ENCODE measurements around the gene RGPD6.
"Not testable (repeated sequence)": the region's sequence is repeated elsewhere in the genome, so short reads cannot be mapped to it uniquely, and the experiment has no call there.

RGPD6 gene

DNA sequence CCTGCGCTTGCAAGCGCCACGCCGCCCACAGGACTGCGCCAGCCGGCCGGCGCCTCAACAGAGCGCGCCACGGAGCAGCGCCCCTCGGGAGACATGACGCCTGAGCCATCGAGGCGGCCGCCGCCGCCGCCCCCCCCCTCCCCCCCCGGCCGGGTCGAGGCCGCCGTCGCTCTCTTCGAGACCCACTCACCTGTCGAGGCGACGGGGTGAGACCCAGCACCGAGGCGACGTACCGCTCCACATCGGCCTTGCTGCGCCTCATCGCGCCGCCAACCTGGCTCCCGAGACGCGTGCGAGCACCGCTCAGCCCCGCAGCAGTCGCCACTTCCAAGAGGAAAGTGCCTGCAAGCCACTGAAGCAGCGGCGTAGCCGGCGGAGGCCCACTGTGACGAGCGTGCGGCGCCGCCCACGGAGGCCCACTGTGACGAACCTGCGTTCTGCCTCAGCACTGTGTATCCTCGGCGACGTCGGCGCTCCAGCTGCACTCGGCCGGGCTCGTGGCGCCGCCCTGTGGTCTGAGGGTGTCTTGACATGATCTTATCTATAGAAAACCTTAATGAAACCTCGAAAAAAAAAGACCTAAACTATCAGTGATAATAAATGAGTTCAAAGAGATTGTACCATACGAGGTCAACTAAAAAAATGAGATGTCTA is at the start of gene RGPD6:
TSS of gene RGPD6 (minus strand) at position 460 of the 654 bp plus-strand sequence. CDS start at position 262, 198 bp downstream.
- not testable (repeated sequence) for DNase-seq

- not testable (repeated sequence) for DNase-seq
Observed at GRCh38 chr2:110619326-110619939, 42.4 kb upstream of the RGPD6 start.

GRCh38 chr2:110613927-110614326 is 36.9 kb upstream of the RGPD6 start:
- DNase-seq: not testable (repeated sequence)

GRCh38 chr2:110610613-110611250 is 33.7 kb upstream of the RGPD6 start:
- DNase-seq: not testable (repeated sequence)

GRCh38 chr2:110609843-110610612 is 33.0 kb upstream of the RGPD6 start:
- DNase-seq: not testable (repeated sequence)

GRCh38 chr2:110608788-110609502 is 31.9 kb upstream of the RGPD6 start:
- DNase-seq: not testable (repeated sequence)

DNA sequence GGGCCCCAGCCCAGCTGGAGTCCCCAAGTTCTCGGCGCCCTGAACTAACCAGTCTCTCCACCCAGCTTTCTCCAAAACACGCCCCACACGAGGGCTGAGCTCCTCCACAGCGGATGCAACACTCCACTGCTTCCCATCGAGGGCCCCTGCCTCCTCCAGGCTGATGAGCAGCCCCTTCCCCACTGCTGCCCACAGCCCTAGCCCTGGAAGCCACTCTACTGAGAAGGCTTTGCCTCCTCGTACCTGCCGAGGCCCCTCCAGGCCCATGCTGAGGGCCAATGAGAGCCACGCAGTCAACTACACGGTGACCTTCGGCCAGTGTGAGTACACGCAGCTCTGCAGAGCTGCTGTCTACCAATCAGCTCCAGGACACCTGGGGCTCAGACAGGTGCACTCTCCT is 28.0 kb upstream of the RGPD6 start:
- not testable (repeated sequence) for DNase-seq

DNA sequence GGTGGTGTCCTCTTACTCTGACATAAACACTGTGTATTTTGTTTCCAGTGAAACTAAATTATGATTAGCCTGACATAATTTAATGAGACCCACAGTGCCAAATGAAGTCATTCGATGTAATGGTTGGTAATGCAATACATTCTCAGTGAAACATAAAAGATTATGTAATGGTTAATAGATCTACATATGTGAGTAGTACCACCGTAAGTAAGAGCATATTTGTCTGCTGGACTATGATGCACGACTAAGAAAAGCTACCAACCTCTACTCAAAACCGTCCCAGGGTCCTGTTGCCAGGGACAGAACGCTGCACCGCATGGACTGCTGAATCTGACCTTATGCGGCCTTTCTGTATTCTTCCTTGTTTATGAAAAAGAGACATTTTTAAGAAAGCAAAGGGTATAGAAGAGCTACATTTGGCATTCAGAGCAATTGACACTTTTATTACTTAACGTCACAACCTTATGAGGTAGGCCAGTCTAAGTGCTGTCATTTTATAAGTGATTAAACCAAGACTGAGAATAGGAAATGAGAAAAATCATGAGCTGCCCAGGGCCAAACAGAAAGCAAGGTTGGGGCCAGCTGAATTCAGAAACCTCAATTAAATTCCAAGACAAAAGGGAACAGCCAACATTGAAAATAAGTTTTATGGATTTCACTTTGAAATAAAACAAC is 27.0 kb upstream of the RGPD6 start:
- not testable (repeated sequence) for DNase-seq

DNA sequence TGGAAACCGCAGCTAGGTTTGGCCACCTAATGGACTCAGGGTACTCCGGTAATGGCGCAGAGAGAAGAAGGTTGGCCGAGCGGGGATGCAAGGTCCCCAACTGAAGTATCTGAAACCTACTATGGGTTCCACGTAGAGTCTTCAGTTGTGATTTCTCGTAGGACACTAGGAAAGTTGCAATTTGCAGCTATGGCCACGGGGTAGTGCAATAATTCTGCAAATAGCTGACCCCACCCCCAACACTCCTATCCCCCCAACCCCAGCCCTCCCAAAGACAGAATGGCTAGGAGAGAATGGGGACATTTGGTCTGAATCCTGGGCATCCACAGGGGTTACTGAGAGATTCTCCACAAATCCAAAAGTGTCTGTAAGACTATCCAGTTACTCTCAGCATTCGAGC is 25.1 kb upstream of the RGPD6 start:
- not testable (repeated sequence) for DNase-seq

DNA sequence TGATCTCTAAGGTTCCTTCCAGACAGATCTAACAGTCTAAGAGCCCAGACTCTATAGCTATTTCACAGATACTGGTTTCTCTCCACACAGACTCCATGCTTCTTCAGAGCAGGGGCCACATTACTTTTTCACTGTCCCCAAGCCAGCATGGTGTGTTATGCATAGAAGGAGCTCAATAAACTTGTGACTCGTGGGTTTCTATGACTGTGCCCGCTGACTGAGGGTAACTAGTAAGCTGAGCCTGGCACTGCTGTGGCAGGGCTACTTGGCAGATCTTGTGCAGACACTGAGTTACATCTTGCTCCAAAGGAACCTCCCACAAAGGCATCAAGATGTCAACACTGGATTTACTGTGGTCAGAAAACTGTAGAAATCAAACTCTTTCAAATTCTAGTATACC is 15.0 kb upstream of the RGPD6 start:
- not testable (repeated sequence) for DNase-seq

DNA sequence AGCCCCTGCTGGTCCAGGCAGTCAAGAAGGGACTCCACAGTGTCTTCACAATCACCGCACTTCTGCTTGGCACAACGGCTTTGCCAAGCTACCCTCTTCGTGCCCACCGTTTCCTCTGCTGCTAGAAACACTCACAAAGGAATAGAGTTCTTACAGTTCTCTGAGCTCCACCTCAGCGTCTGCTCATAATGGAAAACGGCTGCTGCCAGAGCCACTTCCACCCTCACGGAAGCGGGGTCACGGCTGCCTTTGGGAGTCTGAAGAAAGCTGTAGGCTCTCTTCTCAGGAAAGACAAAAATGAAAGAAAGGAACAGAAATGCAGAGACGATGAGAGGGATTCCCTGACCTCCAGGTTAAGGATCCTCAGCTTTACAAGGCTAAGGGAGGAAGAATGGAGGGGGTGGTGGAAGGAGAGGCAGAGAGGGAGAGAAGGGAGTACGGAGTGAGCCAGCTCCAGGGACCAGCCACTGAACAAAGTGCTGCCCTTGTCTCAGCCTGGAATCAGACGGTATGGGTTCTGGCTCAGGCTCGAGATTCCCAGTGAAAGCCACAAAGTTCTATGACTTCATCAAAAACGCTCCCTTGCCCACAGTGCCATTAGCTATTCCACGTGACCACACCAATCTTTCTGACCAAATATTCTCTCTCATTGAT is 12.8 kb upstream of the RGPD6 start:
- not testable (repeated sequence) for DNase-seq

- not testable (repeated sequence) for DNase-seq
Observed at GRCh38 chr2:110588520-110588919, 11.5 kb upstream of the RGPD6 start.

DNA sequence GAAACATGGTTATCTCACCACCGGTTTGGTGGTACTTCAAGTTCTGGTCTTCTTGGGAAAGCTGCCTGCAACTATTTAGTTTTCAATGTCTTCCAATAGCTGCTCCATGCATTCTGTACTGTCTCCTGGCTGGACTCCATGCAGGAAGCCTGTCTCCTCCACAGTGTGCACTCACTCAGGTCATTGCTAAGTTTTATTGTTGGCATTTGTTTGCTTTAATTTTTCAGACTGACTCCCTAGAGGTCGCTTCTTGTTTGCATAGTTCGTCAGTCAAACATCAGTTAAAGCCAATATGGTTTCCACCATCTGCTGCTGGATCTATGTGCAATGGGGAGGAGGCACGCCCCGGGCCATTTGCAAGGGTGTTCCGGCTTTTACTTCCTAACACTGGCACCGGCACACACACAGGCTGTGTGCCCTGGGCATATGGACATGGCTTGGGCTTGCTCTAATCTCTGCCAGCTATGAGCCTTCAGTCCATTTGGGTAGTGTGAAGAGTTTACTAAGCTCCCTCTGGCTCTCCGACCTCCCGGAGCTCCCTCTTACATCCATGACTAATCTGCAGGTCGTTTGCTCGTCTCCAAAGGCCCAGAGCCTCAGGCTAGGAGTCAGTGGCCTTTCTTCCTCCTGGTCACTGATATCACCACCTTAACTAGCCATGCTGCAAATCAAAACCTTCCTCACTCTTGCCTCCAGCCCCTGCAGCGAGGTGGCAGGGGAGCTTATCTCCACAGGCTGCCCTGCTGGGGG is 2.4 kb upstream of the RGPD6 start:
- not testable (repeated sequence) for DNase-seq

DNA sequence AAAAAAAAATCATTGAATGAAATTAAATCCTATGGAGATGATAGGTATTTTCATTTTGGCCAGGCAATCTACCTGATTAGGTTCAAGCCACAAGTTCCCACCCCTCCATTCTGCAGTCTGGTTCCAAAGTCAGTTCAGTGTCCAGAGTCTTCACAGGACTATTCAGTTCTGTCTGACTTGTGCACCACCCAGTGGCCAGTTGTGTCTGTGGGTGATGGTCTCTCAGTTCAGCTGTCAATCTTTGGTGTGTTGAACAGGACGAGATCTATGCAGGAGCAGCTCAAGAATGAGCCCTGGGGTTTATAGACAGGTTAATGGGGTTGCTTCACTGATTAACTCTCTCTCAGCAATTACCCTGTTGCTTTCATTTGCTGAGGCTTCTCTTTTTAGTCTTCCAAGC is 1.4 kb upstream of the RGPD6 start:
- DNase-seq: not testable (repeated sequence)

DNA sequence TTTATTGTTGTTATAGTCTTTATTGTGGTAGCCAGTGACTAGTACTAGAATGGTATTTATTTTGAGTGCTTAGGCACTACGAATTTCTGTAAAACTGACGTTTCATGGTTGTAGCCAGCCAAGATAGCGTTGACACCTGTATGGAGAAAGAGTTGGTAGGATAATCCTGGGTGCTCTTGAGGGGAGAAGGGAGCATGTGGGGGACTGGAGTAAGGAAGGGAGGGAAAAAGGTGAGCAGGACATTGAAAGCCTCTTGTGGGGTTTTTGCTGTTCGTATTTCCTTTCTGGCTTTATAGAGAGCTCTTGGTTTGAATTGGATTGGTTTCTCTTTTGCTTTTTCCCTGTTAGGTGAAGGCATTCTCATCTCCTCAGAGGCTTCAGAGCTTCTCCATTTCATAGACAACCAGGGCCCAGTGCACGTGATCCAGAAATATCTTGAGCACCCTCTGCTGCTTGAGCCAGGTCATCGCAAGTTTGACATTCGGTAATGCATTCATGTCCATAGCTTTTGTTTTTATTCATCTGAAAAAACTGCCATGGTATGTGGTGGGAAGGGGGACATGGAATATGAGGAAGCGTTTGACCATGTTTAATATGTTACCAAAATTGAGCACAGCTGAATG is 77.2 kb downstream of the RGPD6 start:
- DNase-seq: not testable (repeated sequence)

GRCh38 chr2:110496027-110496426 is 81.0 kb downstream of the RGPD6 start:
- DNase-seq: not testable (repeated sequence)

GRCh38 chr2:110494488-110494887 is 82.5 kb downstream of the RGPD6 start:
- not testable (repeated sequence) for DNase-seq

DNA sequence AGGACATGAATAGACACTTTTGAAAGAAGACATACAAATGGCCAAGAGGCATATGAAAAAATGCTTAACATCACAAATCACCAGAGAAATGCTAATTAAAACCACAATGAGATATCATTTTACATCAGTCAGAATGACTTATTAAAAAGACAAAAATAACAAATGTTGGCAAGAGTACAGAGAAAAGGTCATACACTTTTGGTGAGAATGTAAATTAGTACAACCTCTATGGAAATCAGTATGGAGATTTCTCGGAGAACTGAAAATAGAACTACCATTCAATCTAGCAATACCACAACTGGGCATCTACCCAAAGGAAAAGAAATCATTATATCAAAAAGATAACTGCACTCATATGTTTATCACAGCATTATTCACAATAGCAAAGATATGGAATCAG is 88.0 kb downstream of the RGPD6 start:
- DNase-seq: not testable (repeated sequence)

GRCh38 chr2:110482697-110483096 is 94.3 kb downstream of the RGPD6 start:
- not testable (repeated sequence) for DNase-seq

DNA sequence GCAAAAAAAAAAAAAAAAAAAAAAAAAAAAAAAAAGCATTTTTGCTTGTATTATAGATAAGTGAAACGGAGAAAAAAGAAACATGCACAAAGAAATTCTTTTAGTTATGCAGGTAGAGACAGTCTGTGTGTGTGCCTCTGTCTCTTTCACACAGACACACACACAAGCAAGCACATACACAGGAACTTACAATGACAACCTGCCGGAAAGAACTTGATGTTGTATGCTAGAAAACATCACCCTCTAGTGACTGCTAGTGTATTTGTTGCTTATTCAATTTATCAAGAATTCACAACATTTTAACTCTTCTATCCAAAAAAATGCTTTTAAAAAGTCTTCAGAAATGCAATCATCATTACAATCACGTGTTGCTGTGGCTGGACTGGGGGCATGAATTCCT is 95.8 kb downstream of the RGPD6 start:
- DNase-seq: not testable (repeated sequence)

All from NCI-H748 treated with DMSO at 0.1 percent for 48 hours (cell line).